PC-3 (cell line): ENCODE measurements around the gene ANKFN1. TPM values are rescaled to one million over a fixed set of nuclear protein-coding genes. Genes with fewer than 3 reads are reported as not detected.

Source experiments
- ATAC-seq: fragments of 200-7000 bp; cut with Tn5 transposase; 2 replicates; pipeline ENCODE4 v1.9.1; 2020; ENCODE audit warnings: mild to moderate bottlenecking, moderate library complexity
- BruUV-seq: library from RNA; stranded (reverse); fragments of 400-500 nt; replicated peaks from 2 replicates; lab custom pipeline; 2021; lab: Mats Ljungman, UMichigan
- CTCF ChIA-PET: fragments of 300-600 bp; sonication (Branson Sonifier 250); formaldehyde crosslinking; loops from one replicate; lab custom pipeline; 2022; ENCODE audit warnings: antibody characterized with exemption; lab: Charles Lee
- POLR2A ChIA-PET: fragments of 300-600 bp; sonication (Branson Sonifier 250); formaldehyde crosslinking; loops from one replicate; lab custom pipeline; 2022; ENCODE audit warnings: antibody characterized with exemption; ENCODE audit not compliant: unreplicated experiment; lab: Charles Lee
- DNase-seq: peaks from one replicate; pipeline ENCODE4 v3.0.0-alpha.2; 2015
- H2AFZ ChIP-seq: fragments of 300-600 bp; sonication (generic); 2 replicates; pipeline ENCODE4 v1.6.0; 2016; ENCODE audit warnings: antibody characterized with exemption, low read length
- H3F3A ChIP-seq: fragments of 300-600 bp; sonication (generic); one replicate; pipeline ENCODE4 v1.6.0; 2017; ENCODE audit warnings: antibody characterized with exemption, low read length, control low read depth, mild to moderate bottlenecking; ENCODE audit not compliant: unreplicated experiment
- H3K27ac ChIP-seq: fragments of 300-600 bp; sonication (generic); 2 replicates; pipeline ENCODE4 v1.5.1; 2016; ENCODE audit warnings: mild to moderate bottlenecking, low read length
- H3K27me3 ChIP-seq: fragments of 300-600 bp; sonication (generic); 2 replicates; pipeline ENCODE4 v1.6.1; 2016; ENCODE audit warnings: low read length, mixed read lengths
- H3K36me3 ChIP-seq: fragments of 300-600 bp; sonication (generic); 2 replicates; pipeline ENCODE4 v1.6.1; 2016; ENCODE audit warnings: low read depth, mixed run types, low read length, mixed read lengths
- H3K4me1 ChIP-seq: fragments of 300-600 bp; sonication (generic); 2 replicates; pipeline ENCODE4 v1.5.1; 2016; ENCODE audit warnings: low read length; ENCODE audit not compliant: insufficient read depth
- H3K4me2 ChIP-seq: fragments of 300-600 bp; sonication (generic); 2 replicates; pipeline ENCODE4 v1.6.0; 2016; ENCODE audit warnings: low read length
- H3K4me3 ChIP-seq: fragments of 300-600 bp; sonication (generic); 2 replicates; pipeline ENCODE4 v1.5.1; 2016; ENCODE audit warnings: mild to moderate bottlenecking, low read length, mixed read lengths
- H3K79me2 ChIP-seq: fragments of 300-600 bp; sonication (generic); 2 replicates; pipeline ENCODE4 v1.6.1; 2017; ENCODE audit warnings: low read length, mixed read lengths
- H3K9ac ChIP-seq: fragments of 300-600 bp; sonication (generic); 2 replicates; pipeline ENCODE4 v1.6.0; 2016; ENCODE audit warnings: mild to moderate bottlenecking, low read length
- H3K9me2 ChIP-seq: fragments of 300-600 bp; sonication (generic); replicated peaks from 2 replicates; pipeline ENCODE4 v1.6.1; 2016; ENCODE audit warnings: mixed run types, low read length, mixed read lengths
- H3K9me3 ChIP-seq: fragments of 300-600 bp; sonication (generic); 2 replicates; pipeline ENCODE4 v1.6.1; 2016; ENCODE audit warnings: low read length, mixed read lengths
- H4K20me1 ChIP-seq: fragments of 300-600 bp; sonication (generic); 2 replicates; pipeline ENCODE4 v1.6.1; 2016; ENCODE audit warnings: low read length, mixed read lengths
- EZH2 ChIP-seq: fragments of 300-600 bp; sonication (generic); IDR thresholded peaks from one replicate; pipeline ENCODE4 v1.6.1; 2017; ENCODE audit warnings: antibody characterized with exemption, mild to moderate bottlenecking, low read length; ENCODE audit not compliant: unreplicated experiment
- EZH2phosphoT487 ChIP-seq: fragments of 300-600 bp; sonication (generic); IDR thresholded peaks from 2 replicates; pipeline ENCODE4 v1.6.1; 2018; ENCODE audit warnings: mild to moderate bottlenecking, antibody characterized with exemption, low read length, borderline replicate concordance
- intact Hi-C: fragments of 100-400 bp; cut with micrococcal nuclease; formaldehyde crosslinking; loops from 2 replicates; pipeline ENCODE4 v1.9.0; 2023
- total RNA-seq: library from RNA; depleted of rRNA; stranded (reverse); fragments of >200 nt; gene quantifications from 2 replicates; pipeline ENCODE4 v1.2.3, GENCODE V29; 2014
- TF ChIP-seq, protein P1 (sequence below): fragments of 300-600 bp; sonication (generic); conservative IDR thresholded peaks from 2 replicates; pipeline ENCODE4 v1.5.1; 2017; ENCODE audit warnings: antibody characterized with exemption, low read depth, mild to moderate bottlenecking, low read length

The ANKFN1 gene
- total RNA-seq, 1 experiment from 2014 or later, result not detected

GRCh38 chr17:56142781-56143180 lies 10.5 kb upstream of the ANKFN1 start:
- Histone ChIP-seq H3K36me3 (no peaks in the 10 kb centered on the region), H3K9me2 (peaks cover 3% of the 10 kb centered on the region; the same call in 1 of the 2 replicates), H3K9me3 (0 out of 2 replicates have a peak, but pooled peaks cover 5% of the 10 kb centered on the region), H2AFZ (no peak overlapping the region), H3K27ac (no peak overlapping the region), H3K27me3 (peaks cover 15% of the 10 kb centered on the region; the same call in 1 of the 2 replicates), H4K20me1 (no peaks in the 10 kb centered on the region), H3K9ac (no peak overlapping the region), H3F3A (no peaks in the 10 kb centered on the region), H3K4me3 (no peak overlapping the region), H3K4me2 (no peak overlapping the region), H3K4me1 (no peaks in the 10 kb centered on the region), H3K79me2 (no peaks in the 10 kb centered on the region)
- ChIA-PET POLR2A (no interaction called here), CTCF (no interaction called here)
- intact Hi-C loops, result no loop called here
- BruUV-seq, result no TSS peak
- no peak for ATAC-seq
- TF ChIP-seq, protein P1, sequence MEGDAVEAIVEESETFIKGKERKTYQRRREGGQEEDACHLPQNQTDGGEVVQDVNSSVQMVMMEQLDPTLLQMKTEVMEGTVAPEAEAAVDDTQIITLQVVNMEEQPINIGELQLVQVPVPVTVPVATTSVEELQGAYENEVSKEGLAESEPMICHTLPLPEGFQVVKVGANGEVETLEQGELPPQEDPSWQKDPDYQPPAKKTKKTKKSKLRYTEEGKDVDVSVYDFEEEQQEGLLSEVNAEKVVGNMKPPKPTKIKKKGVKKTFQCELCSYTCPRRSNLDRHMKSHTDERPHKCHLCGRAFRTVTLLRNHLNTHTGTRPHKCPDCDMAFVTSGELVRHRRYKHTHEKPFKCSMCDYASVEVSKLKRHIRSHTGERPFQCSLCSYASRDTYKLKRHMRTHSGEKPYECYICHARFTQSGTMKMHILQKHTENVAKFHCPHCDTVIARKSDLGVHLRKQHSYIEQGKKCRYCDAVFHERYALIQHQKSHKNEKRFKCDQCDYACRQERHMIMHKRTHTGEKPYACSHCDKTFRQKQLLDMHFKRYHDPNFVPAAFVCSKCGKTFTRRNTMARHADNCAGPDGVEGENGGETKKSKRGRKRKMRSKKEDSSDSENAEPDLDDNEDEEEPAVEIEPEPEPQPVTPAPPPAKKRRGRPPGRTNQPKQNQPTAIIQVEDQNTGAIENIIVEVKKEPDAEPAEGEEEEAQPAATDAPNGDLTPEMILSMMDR, result no peak
- TF ChIP-seq EZH2phosphoT487 (no peak), EZH2 (no peak)
- DNase-seq, result no peak

GRCh38 chr17:56144223-56144622 lies 9.1 kb upstream of the ANKFN1 start:
- intact Hi-C loops, result no loop called here
- Histone ChIP-seq H3K79me2 (no peaks in the 10 kb centered on the region), H3K27ac (no peak overlapping the region), H3K36me3 (no peaks in the 10 kb centered on the region), H3K4me2 (no peak overlapping the region), H3K4me3 (no peak overlapping the region), H3K9ac (no peak overlapping the region), H3K4me1 (no peaks in the 10 kb centered on the region), H2AFZ (no peak overlapping the region), H3K27me3 (peaks cover 15% of the 10 kb centered on the region; the same call in 1 of the 2 replicates), H3F3A (no peaks in the 10 kb centered on the region), H3K9me3 (0 out of 2 replicates have a peak, but pooled peaks cover 5% of the 10 kb centered on the region), H4K20me1 (no peaks in the 10 kb centered on the region), H3K9me2 (peaks cover 3% of the 10 kb centered on the region; the same call in 1 of the 2 replicates)
- ChIA-PET POLR2A (no interaction called here), CTCF (no interaction called here)
- TF ChIP-seq EZH2phosphoT487 (no peak), EZH2 (no peak)
- TF ChIP-seq, protein P1, result no peak
- no peak for DNase-seq
- BruUV-seq, result no TSS peak
- ATAC-seq, result no peak

- Histone ChIP-seq H3K79me2 (no peaks in the 10 kb centered on the region), H3K4me1 (no peaks in the 10 kb centered on the region), H3K27me3 (no peaks in the 10 kb centered on the region), H3K4me3 (no peak overlapping the region), H3K9me2 (no peaks in the 10 kb centered on the region), H4K20me1 (no peaks in the 10 kb centered on the region), H2AFZ (no peak overlapping the region), H3K9ac (no peak overlapping the region), H3K27ac (no peak overlapping the region), H3K4me2 (no peak overlapping the region), H3K9me3 (0 out of 2 replicates have a peak, but pooled peaks cover 5% of the 10 kb centered on the region), H3F3A (no peaks in the 10 kb centered on the region), H3K36me3 (no peaks in the 10 kb centered on the region)
- TF ChIP-seq EZH2 (no peak), EZH2phosphoT487 (no peak)
- TF ChIP-seq, protein P1, result no peak
- ChIA-PET POLR2A (no interaction called here), CTCF (no interaction called here)
- BruUV-seq, result no TSS peak
- intact Hi-C loops, result no loop called here
- no peak for ATAC-seq
- DNase-seq, result no peak
Measured at GRCh38 chr17:56146534-56146933, 6.7 kb upstream of the ANKFN1 start.
